CD4-positive, alpha-beta memory T cell (primary cell): ENCODE measurements around the gene TIMM44. TPM values are rescaled to one million over a fixed set of nuclear protein-coding genes. Genes with fewer than 3 reads are reported as not detected.

Experiments
- CTCF ChIA-PET: fragments of 350-600 bp; sonication (Branson Sonifier 250); formaldehyde crosslinking; loops from one replicate; lab custom pipeline; 2021; ENCODE audit warnings: inconsistent platforms; ENCODE audit not compliant: partially characterized antibody; lab: Charles Lee
- POLR2A ChIA-PET: fragments of 350-600 bp; sonication (Branson Sonifier 250); formaldehyde crosslinking; loops from one replicate; lab custom pipeline; 2021; ENCODE audit not compliant: partially characterized antibody; lab: Charles Lee
- DNase-seq, 5 donors: peaks; one replicate each; pipeline versions ENCODE4 v3.0.0 to v3.0.0-alpha.2; 2020 to 2022; ENCODE audit warnings: mixed read lengths in 1 of 5
- H3K27ac ChIP-seq: one replicate; pipeline ENCODE4 v1.7.0; 2013; ENCODE audit warnings: low read depth, low read length
- H3K27me3 ChIP-seq: 2 replicates; pipeline ENCODE4 v1.7.0; 2013; ENCODE audit warnings: mild to moderate bottlenecking, low read length, moderate library complexity; ENCODE audit not compliant: insufficient read depth
- H3K36me3 ChIP-seq: 2 replicates; pipeline ENCODE4 v1.7.0; 2013; ENCODE audit warnings: mild to moderate bottlenecking, low read length, moderate library complexity; ENCODE audit not compliant: insufficient read depth
- H3K4me1 ChIP-seq: 2 replicates; pipeline ENCODE4 v1.7.0; 2013; ENCODE audit warnings: mild to moderate bottlenecking, low read length, moderate library complexity; ENCODE audit not compliant: insufficient read depth
- H3K4me3 ChIP-seq, 2 donors: one replicate each; pipeline ENCODE4 v1.7.0; 2013; ENCODE audit warnings: low read length in 2 of 2, mild to moderate bottlenecking in 1 of 2
- H3K9me3 ChIP-seq, 2 donors: one replicate each; pipeline ENCODE4 v1.7.0; 2013; ENCODE audit warnings: low read length in 2 of 2, control low read depth in 1 of 2; ENCODE audit not compliant: control insufficient read depth in 1 of 2
- H3K27ac Mint-ChIP-seq, 7 donors: one replicate each; pipeline ENCODE4 v1.8.0; 2020 to 2021; ENCODE audit warnings: mixed read lengths in 7 of 7, mild to moderate bottlenecking in 6 of 7, inconsistent platforms in 3 of 7, moderate library complexity in 3 of 7
- H3K27me3 Mint-ChIP-seq, 2 donors: one replicate each; pipeline ENCODE4 v1.8.0; 2020 to 2021; ENCODE audit warnings: mixed read lengths in 2 of 2
- H3K36me3 Mint-ChIP-seq, 2 donors: one replicate each; pipeline ENCODE4 v1.8.0; 2020 to 2021; ENCODE audit warnings: mixed read lengths in 2 of 2, inconsistent platforms in 1 of 2, mild to moderate bottlenecking in 1 of 2
- H3K4me1 Mint-ChIP-seq, 4 donors: one replicate each; pipeline ENCODE4 v1.8.0; 2020 to 2021; ENCODE audit warnings: mixed read lengths in 4 of 4, mild to moderate bottlenecking in 1 of 4
- H3K4me3 Mint-ChIP-seq, 8 donors: one replicate each; pipeline ENCODE4 v1.8.0; 2020 to 2021; ENCODE audit warnings: mixed read lengths in 8 of 8, mild to moderate bottlenecking in 7 of 8, moderate library complexity in 6 of 8, inconsistent platforms in 3 of 8
- H3K9me3 Mint-ChIP-seq, 8 donors: one replicate each; pipeline ENCODE4 v1.8.0; 2020 to 2021; ENCODE audit warnings: mixed read lengths in 8 of 8, mild to moderate bottlenecking in 5 of 8, inconsistent platforms in 3 of 8, moderate library complexity in 1 of 8
- intact Hi-C: fragments of 100-400 bp; cut with micrococcal nuclease; formaldehyde crosslinking; loops from one replicate; pipeline ENCODE4 v1.15.1; 2023
- polyA plus RNA-seq, 2 donors: library from polyadenylated mRNA; unstranded; fragments of 300-500 nt; fragmentation: Illumina TruSeq; gene quantifications; one replicate each; pipeline ENCODE4 v1.2.3, GENCODE V29; 2021
- total RNA-seq, 2 experiments: library from RNA; stranded (reverse); gene quantifications; one replicate each; pipeline ENCODE4 v1.2.3, GENCODE V29; 2021

TIMM44 gene
- total and polyA plus RNA-seq, 4 experiments from 2014 or later: 11.6 to 71.9 (median 43.5) TPM

DNA sequence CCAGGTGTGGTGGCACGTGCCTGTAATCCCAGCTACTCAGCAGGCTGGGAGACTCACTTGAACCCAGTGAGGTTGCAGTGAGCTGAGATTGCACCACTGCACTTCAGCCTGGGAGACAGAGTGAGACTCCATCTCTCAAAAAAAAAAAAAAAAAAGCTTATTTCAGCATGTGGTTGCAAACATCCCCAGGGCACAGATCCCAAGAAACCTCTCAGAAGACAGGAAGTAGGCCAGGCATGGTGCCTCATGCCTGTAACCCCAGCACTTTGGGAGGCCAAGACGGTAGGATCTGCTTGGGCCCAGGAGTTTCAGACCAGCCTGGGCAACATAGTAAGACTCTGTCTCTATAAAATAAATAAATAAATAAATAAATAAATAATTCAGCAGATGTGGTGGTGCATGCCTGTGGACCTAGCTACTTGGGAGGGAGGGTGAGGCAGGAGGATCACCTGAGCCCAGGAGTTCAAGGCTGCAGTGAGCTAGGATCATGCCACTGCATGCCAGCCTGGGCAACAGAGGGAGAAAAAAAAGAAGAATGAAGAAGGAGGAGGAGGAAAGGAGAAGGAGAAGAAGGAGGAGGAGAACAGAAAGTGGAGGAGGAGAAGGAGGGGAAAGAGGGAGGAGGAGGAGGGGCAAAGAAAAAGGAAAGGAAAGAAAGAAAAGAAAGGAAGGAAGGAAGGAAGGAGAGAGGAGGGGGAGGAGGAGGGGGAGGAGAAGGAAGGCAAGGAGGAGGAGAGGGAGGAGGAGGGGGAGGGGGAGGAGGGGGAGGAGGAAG lies 59.5 kb downstream of the TIMM44 start:
- H3K36me3 ChIP-seq: no peaks in the 10 kb centered on the region
- no peak overlapping the region for H3K4me3 ChIP-seq
- Mint-ChIP-seq H3K4me1 (no peaks in the 10 kb centered on the region), H3K4me3 (no peak overlapping the region), H3K27ac (no peak overlapping the region), H3K27me3 (peaks cover 0 to 2% of the 10 kb centered on the region in 2 donors), H3K36me3 (no peaks in the 10 kb centered on the region), H3K9me3 (no peaks in the 10 kb centered on the region)
- intact Hi-C loops: no loop called here
- no peaks in the 10 kb centered on the region for H3K27me3 ChIP-seq
- H3K27ac ChIP-seq: no peak overlapping the region
- no peak for DNase-seq
- H3K4me1 ChIP-seq: no peaks in the 10 kb centered on the region
- H3K9me3 ChIP-seq: no peaks in the 10 kb centered on the region
- CTCF ChIA-PET: interaction anchor here (3.3 kb wide), 1 partner anchor 15 kb away, joined by 19 read pairs; no protein-coding TSS in a partner anchor
- POLR2A ChIA-PET: no interaction called here

DNA sequence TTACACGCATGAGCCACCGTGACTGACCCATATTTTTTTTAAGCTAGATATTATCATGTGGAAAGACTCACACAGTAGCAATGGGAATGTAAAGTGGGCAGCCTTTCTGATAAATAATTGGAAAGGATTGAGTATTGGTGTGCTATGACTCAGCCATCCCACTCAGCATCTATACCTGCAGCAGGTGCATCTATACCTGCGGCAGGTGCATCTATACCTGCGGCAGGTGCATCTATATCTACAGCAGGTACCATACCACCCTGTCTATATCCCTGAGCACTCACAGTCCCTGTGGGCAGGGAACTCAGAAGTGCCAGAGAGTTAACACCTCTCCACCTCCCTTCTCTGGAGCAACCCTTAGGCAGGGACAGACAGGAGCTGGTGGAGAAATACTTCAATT lies 60.4 kb downstream of the TIMM44 start:
- no peaks in the 10 kb centered on the region for H3K9me3 Mint-ChIP-seq
- ChIA-PET CTCF (interaction anchor here (3.3 kb wide), 1 partner anchor 14 kb away, joined by 19 read pairs; no protein-coding TSS in a partner anchor), POLR2A (no interaction called here)
- H3K27me3 Mint-ChIP-seq: no peaks in the 10 kb centered on the region
- no peaks in the 10 kb centered on the region for H3K4me1 Mint-ChIP-seq
- H3K4me3 Mint-ChIP-seq: no peak overlapping the region
- Histone ChIP-seq H3K4me1 (no peaks in the 10 kb centered on the region), H3K9me3 (no peaks in the 10 kb centered on the region), H3K36me3 (no peaks in the 10 kb centered on the region), H3K27me3 (no peaks in the 10 kb centered on the region), H3K27ac (no peak overlapping the region), H3K4me3 (no peak overlapping the region)
- H3K36me3 Mint-ChIP-seq: no peaks in the 10 kb centered on the region
- intact Hi-C loops: no loop called here
- no peak for DNase-seq
- no peak overlapping the region for H3K27ac Mint-ChIP-seq

DNA sequence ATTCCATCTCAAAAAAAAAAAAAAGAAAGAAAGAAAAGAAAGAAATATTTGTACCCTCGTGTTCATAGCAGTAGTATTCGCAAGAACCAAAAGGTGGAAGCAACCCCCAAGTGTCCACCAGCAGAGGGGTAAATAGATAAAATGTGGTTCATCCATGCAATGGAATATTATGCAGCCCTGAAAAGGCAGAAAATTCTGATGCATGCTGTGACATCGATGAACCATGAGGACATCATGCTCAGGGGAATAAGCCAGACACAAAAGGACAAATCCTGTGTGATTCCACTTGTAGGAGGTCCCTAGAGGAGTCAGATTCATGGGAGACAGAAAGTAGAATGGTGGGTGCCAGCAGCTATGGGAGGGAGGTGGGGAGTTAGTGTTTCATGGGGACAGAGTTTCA lies 61.6 kb downstream of the TIMM44 start:
- H3K36me3 Mint-ChIP-seq: no peaks in the 10 kb centered on the region
- H3K27ac Mint-ChIP-seq: no peak overlapping the region
- ChIA-PET POLR2A (interaction anchor here (1.2 kb wide), 1 partner anchor 13 kb away, joined by 3 read pairs; no protein-coding TSS in a partner anchor), CTCF (interaction anchor here (0.7 to 3.3 kb wide), 2 partner anchors 13 to 22 kb away, joined by 3 to 19 read pairs; partner anchors contain the start of gene MAP2K7)
- no peak for DNase-seq
- H3K4me1 Mint-ChIP-seq: no peaks in the 10 kb centered on the region
- Histone ChIP-seq H3K36me3 (no peaks in the 10 kb centered on the region), H3K27me3 (no peaks in the 10 kb centered on the region), H3K4me3 (no peak overlapping the region), H3K27ac (no peak overlapping the region), H3K9me3 (no peaks in the 10 kb centered on the region), H3K4me1 (no peaks in the 10 kb centered on the region)
- peaks cover 0 to 2% of the 10 kb centered on the region in 2 donors for H3K27me3 Mint-ChIP-seq
- H3K9me3 Mint-ChIP-seq: no peaks in the 10 kb centered on the region
- H3K4me3 Mint-ChIP-seq: no peak overlapping the region
- intact Hi-C loops: no loop called here

- no peaks in the 10 kb centered on the region for H3K9me3 Mint-ChIP-seq
- no peak overlapping the region for H3K4me3 Mint-ChIP-seq
- CTCF ChIA-PET: interaction anchor here (1.0 kb wide), 1 partner anchor 23 kb away, joined by 3 read pairs; the partner anchor contains the start of gene MAP2K7
- peaks cover 0 to 2% of the 10 kb centered on the region in 2 donors for H3K27me3 Mint-ChIP-seq
- no peaks in the 10 kb centered on the region for H3K36me3 ChIP-seq
- no peak overlapping the region for H3K27ac ChIP-seq
- intact Hi-C loops: no loop called here
- H3K36me3 Mint-ChIP-seq: no peaks in the 10 kb centered on the region
- H3K9me3 ChIP-seq: no peaks in the 10 kb centered on the region
- peaks cover 1% of the 10 kb centered on the region for H3K27me3 ChIP-seq
- POLR2A ChIA-PET: no interaction called here
- DNase-seq: no peak
- H3K4me3 ChIP-seq: no peak overlapping the region
- H3K4me1 Mint-ChIP-seq: peaks cover 0 to 6% (median 3%) of the 10 kb centered on the region in 4 donors
- H3K27ac Mint-ChIP-seq: no peak overlapping the region
- H3K4me1 ChIP-seq: peaks cover 1% of the 10 kb centered on the region
Measured at GRCh38 chr19:7879836-7880235, 63.6 kb downstream of the TIMM44 start.

DNA sequence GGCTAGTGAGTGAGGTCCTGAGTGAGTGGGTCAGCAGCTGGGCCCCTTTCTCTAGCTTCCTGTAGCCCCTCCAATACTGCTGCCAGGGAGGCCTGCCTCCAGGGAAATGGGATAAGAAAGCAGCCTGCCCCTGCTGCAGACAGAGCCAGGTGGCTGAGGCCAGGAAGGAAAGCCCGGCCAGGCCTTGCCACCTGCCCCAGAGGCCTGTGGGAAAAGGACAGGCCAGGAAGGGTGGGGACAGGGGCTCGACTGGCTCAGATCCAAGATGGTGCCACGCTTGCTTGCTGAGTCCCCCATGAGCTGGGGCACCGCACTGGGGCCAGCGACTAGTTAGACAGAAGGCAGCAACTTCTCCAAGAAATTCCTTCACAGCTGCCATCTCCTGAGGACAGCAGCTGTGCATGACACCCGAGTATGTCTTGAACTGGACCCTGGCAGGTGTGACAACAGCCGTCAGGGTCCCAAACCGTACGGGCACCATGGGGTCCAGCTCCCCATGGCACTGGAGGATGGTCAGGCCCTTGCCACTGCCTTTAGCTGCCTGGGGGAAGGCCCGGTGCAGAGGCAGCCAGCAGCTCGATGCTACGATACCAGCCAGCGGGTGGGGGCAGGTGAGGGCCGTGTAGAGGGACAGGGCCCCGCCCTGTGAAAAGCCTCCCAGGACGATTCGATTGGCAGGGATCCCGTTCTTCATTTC lies 64.2 kb downstream of the TIMM44 start:
- Mint-ChIP-seq H3K27ac (no peak overlapping the region), H3K9me3 (no peaks in the 10 kb centered on the region), H3K4me1 (peaks cover 1 to 10% (median 4%) of the 10 kb centered on the region in 4 donors), H3K4me3 (no peak overlapping the region), H3K27me3 (peaks cover 0 to 2% of the 10 kb centered on the region in 2 donors), H3K36me3 (no peaks in the 10 kb centered on the region)
- intact Hi-C loops: no loop called here
- Histone ChIP-seq H3K36me3 (no peaks in the 10 kb centered on the region), H3K27ac (no peak overlapping the region), H3K4me1 (peaks cover 7% of the 10 kb centered on the region), H3K27me3 (peaks cover 4% of the 10 kb centered on the region), H3K9me3 (no peaks in the 10 kb centered on the region), H3K4me3 (no peak overlapping the region)
- CTCF ChIA-PET: interaction anchor here (1.0 kb wide), 1 partner anchor 24 kb away, joined by 3 read pairs; the partner anchor contains the start of gene MAP2K7
- POLR2A ChIA-PET: no interaction called here
- DNase-seq: no peak

DNA sequence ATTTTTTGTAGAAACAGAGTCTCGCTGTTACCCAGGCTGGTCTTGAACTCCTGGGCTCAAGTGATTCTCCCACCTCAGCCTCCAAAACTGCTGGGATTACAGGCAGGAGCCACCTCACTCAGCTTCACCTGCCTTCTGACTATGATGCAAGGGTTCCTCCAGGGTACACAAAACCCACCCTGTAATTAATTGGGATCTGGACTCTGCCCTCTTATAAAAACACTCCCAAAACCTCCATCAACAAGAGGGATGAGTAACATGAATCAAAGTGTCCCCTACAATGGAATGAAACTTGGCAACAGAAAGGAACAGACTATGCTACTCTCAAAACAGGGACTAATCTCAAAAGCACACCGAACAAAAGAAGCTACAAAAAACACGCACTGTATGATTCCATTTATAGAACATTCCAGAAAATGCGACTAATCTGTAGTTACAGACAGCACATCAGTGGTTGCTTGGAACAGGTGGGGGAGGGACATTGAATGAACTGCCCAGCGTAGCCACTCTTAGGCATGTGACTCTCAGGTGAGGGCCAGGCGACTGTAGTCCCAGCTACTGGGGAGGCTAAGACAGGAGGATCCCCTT lies 66.1 kb downstream of the TIMM44 start:
- no peak overlapping the region for H3K27ac ChIP-seq
- no peak overlapping the region for H3K27ac Mint-ChIP-seq
- CTCF ChIA-PET: interaction anchor here (0.8 kb wide), 1 partner anchor 8 kb away, joined by 4 read pairs; no protein-coding TSS in a partner anchor
- peaks cover 1 to 18% (median 7%) of the 10 kb centered on the region in 4 donors for H3K4me1 Mint-ChIP-seq
- DNase-seq: no peak
- H3K4me1 ChIP-seq: peaks cover 15% of the 10 kb centered on the region
- H3K36me3 Mint-ChIP-seq: no peaks in the 10 kb centered on the region
- peaks cover 4% of the 10 kb centered on the region for H3K27me3 ChIP-seq
- intact Hi-C loops: no loop called here
- peaks cover 5 to 8% of the 10 kb centered on the region in 2 donors for H3K27me3 Mint-ChIP-seq
- POLR2A ChIA-PET: interaction anchor here (1.1 kb wide), 1 partner anchor 8 kb away, joined by 3 read pairs; no protein-coding TSS in a partner anchor
- no peaks in the 10 kb centered on the region for H3K36me3 ChIP-seq
- H3K9me3 ChIP-seq: no peaks in the 10 kb centered on the region
- no peak overlapping the region for H3K4me3 ChIP-seq
- peak overlapping the region in 1 of 8 donors; percentile 8 for H3K4me3 Mint-ChIP-seq
- H3K9me3 Mint-ChIP-seq: no peaks in the 10 kb centered on the region
